ENCODE measurements around the gene ARHGAP24.

DNA sequence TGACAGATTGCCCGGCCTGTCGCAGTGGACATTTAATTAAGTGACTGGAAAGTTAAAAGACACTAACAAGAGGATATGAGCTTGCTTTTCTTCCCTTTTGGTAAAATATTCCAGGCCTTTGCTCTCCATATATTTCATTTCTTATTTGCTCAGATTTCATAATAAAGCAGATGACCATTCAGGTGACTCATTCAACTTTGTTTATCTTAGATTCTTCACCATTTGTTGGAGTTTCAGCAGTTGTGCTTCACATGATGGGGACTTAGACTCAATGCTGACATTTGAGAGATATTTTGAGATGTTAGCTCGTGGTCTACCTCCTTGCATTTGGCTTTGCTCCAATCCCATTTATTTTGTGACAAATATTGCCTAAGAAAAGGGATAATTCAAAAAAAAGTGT is 312.2 kb downstream of the ARHGAP24 start:
- TF ChIP-seq, protein P1, sequence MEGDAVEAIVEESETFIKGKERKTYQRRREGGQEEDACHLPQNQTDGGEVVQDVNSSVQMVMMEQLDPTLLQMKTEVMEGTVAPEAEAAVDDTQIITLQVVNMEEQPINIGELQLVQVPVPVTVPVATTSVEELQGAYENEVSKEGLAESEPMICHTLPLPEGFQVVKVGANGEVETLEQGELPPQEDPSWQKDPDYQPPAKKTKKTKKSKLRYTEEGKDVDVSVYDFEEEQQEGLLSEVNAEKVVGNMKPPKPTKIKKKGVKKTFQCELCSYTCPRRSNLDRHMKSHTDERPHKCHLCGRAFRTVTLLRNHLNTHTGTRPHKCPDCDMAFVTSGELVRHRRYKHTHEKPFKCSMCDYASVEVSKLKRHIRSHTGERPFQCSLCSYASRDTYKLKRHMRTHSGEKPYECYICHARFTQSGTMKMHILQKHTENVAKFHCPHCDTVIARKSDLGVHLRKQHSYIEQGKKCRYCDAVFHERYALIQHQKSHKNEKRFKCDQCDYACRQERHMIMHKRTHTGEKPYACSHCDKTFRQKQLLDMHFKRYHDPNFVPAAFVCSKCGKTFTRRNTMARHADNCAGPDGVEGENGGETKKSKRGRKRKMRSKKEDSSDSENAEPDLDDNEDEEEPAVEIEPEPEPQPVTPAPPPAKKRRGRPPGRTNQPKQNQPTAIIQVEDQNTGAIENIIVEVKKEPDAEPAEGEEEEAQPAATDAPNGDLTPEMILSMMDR (conservative IDR thresholded peaks at IDR 0.05 in 1 of 2, IDR thresholded peaks at IDR 0.05 in 1 of 2; ENCODE audit: extremely low read depth in 1 of 2, insufficient read depth in 1 of 2, low read depth in 1 of 2, low read length in 2 of 2) = no peak
- TF ChIP-seq EZH2 (IDR thresholded peaks at IDR 0.05; ENCODE audit: borderline replicate concordance, low read length) = no peak

All from mammary epithelial cell (primary cell).